CD4-positive, alpha-beta T cell treated with Interleukin-15 for 1 hour (primary cell): Measurements from ENCODE around the gene MUL1.

ENCODE experiments used
- DNase-seq: peaks from one replicate; pipeline ENCODE4 v3.0.0-alpha.2; 2020

Gene MUL1

DNA sequence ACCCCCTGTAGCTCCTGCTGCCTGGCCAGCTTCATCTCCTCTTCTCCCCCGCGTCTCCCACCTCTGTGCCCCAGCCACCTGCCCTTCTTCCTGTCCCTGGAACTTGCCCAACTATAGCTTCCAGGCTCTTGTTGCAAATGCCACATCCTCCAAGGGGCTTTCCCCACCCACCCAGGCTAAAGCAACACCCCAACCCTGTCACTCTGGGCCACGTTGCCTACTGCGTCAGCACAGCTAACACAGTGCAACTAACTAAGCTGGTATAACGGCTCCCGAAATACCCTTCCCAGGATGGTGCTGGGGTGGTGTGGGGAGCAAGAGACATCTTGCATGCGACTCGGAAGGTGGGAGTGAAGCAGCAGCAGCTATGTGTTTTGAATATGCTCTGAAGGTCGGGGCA is 41.7 kb downstream of the MUL1 start:
- DNase-seq = no peak

- no peak for DNase-seq
These were observed 42.8 kb downstream of the MUL1 start for GRCh38 chr1:20465187-20465586.

- no peak for DNase-seq
These were observed 44.4 kb downstream of the MUL1 start for GRCh38 chr1:20463502-20463901.

- DNase-seq = no peak
These were observed 45.6 kb downstream of the MUL1 start for GRCh38 chr1:20462397-20462796.

GRCh38 chr1:20458717-20459116 is 49.2 kb downstream of the MUL1 start:
- no peak for DNase-seq

GRCh38 chr1:20454004-20454403 is 53.9 kb downstream of the MUL1 start:
- DNase-seq = no peak

GRCh38 chr1:20449735-20450311 is 58.1 kb downstream of the MUL1 start:
- DNase-seq = no peak
